Rectal smooth muscle tissue (tissue), 1 donor: ENCODE data around the gene ARL15.
"Not testable (repeated sequence)": the region's sequence is repeated elsewhere in the genome, so short reads cannot be mapped to it uniquely, and the experiment has no call there.

Experiments used
- H3K27ac ChIP-seq: one replicate; pipeline ENCODE4 v1.7.0; 2013; ENCODE audit warnings: low read depth, low read length, inconsistent platforms
- H3K27me3 ChIP-seq: one replicate; pipeline ENCODE4 v1.7.0; 2013; ENCODE audit warnings: low read length; ENCODE audit not compliant: control insufficient read depth, insufficient read depth
- H3K36me3 ChIP-seq: one replicate; pipeline ENCODE4 v1.7.0; 2013; ENCODE audit warnings: low read length; ENCODE audit not compliant: control insufficient read depth, insufficient read depth
- H3K4me1 ChIP-seq: one replicate; pipeline ENCODE4 v1.7.0; 2013; ENCODE audit warnings: low read length; ENCODE audit not compliant: control insufficient read depth, insufficient read depth
- H3K4me3 ChIP-seq: one replicate; pipeline ENCODE4 v1.7.0; 2013; ENCODE audit warnings: low read length
- H3K9ac ChIP-seq: one replicate; pipeline ENCODE4 v1.7.0; 2013; ENCODE audit warnings: low read length

ARL15 gene

GRCh38 chr5:53879708-53880323, 430.6 kb downstream of the ARL15 start:
- H3K27me3 ChIP-seq, result no peaks in the 10 kb centered on the region
- H3K4me1 ChIP-seq, result no peaks in the 10 kb centered on the region
- no peaks in the 10 kb centered on the region for H3K36me3 ChIP-seq
- H3K27ac ChIP-seq, result no peak overlapping the region
- H3K4me3 ChIP-seq, result no peak overlapping the region
- H3K9ac ChIP-seq, result no peak overlapping the region

GRCh38 chr5:53878015-53878414, 432.4 kb downstream of the ARL15 start:
- Histone ChIP-seq H3K4me1 (no peaks in the 10 kb centered on the region), H3K36me3 (no peaks in the 10 kb centered on the region), H3K27ac (no peak overlapping the region), H3K9ac (no peak overlapping the region), H3K4me3 (no peak overlapping the region), H3K27me3 (no peaks in the 10 kb centered on the region)

GRCh38 chr5:53877243-53877642, 433.1 kb downstream of the ARL15 start:
- Histone ChIP-seq H3K27me3 (no peaks in the 10 kb centered on the region), H3K4me3 (no peak overlapping the region), H3K4me1 (no peaks in the 10 kb centered on the region), H3K9ac (no peak overlapping the region), H3K27ac (no peak overlapping the region), H3K36me3 (no peaks in the 10 kb centered on the region)

- no peak overlapping the region for H3K27ac ChIP-seq
- H3K4me1 ChIP-seq, result no peaks in the 10 kb centered on the region
- H3K9ac ChIP-seq, result no peak overlapping the region
- H3K27me3 ChIP-seq, result no peaks in the 10 kb centered on the region
- H3K4me3 ChIP-seq, result no peak overlapping the region
- H3K36me3 ChIP-seq, result no peaks in the 10 kb centered on the region
Observed at GRCh38 chr5:53874409-53874808, 436.0 kb downstream of the ARL15 start.

- Histone ChIP-seq H3K9ac (no peak overlapping the region), H3K4me3 (no peak overlapping the region), H3K4me1 (no peaks in the 10 kb centered on the region), H3K36me3 (no peaks in the 10 kb centered on the region), H3K27me3 (no peaks in the 10 kb centered on the region), H3K27ac (no peak overlapping the region)
Observed at GRCh38 chr5:53873235-53873634, 437.1 kb downstream of the ARL15 start.

- Histone ChIP-seq H3K4me1 (no peaks in the 10 kb centered on the region), H3K4me3 (no peak overlapping the region), H3K9ac (no peak overlapping the region), H3K27ac (no peak overlapping the region), H3K27me3 (no peaks in the 10 kb centered on the region), H3K36me3 (no peaks in the 10 kb centered on the region)
Observed at GRCh38 chr5:53871775-53872174, 438.6 kb downstream of the ARL15 start.

GRCh38 chr5:53871050-53871449, 439.3 kb downstream of the ARL15 start:
- Histone ChIP-seq H3K9ac (no peak overlapping the region), H3K4me3 (no peak overlapping the region), H3K27me3 (no peaks in the 10 kb centered on the region), H3K36me3 (no peaks in the 10 kb centered on the region), H3K27ac (no peak overlapping the region), H3K4me1 (no peaks in the 10 kb centered on the region)

GRCh38 chr5:53858700-53859456, 451.5 kb downstream of the ARL15 start:
- Histone ChIP-seq H3K4me1 (no peaks in the 10 kb centered on the region), H3K27me3 (no peaks in the 10 kb centered on the region), H3K9ac (no peak overlapping the region), H3K4me3 (no peak overlapping the region), H3K36me3 (no peaks in the 10 kb centered on the region), H3K27ac (no peak overlapping the region)

- Histone ChIP-seq H3K4me3 (no peak overlapping the region), H3K4me1 (no peaks in the 10 kb centered on the region), H3K27me3 (no peaks in the 10 kb centered on the region), H3K9ac (no peak overlapping the region), H3K27ac (no peak overlapping the region), H3K36me3 (no peaks in the 10 kb centered on the region)
Observed at GRCh38 chr5:53856506-53856905, 453.9 kb downstream of the ARL15 start.

- not testable (repeated sequence) for H3K9ac ChIP-seq, H3K27me3 ChIP-seq, H3K4me3 ChIP-seq, H3K4me1 ChIP-seq, H3K27ac ChIP-seq, H3K36me3 ChIP-seq
Observed at GRCh38 chr5:53836851-53837430, 473.4 kb downstream of the ARL15 start.

- H3K36me3 ChIP-seq, result no peaks in the 10 kb centered on the region
- H3K9ac ChIP-seq, result no peak overlapping the region
Observed at GRCh38 chr5:53834500-53834899, 475.9 kb downstream of the ARL15 start.

More at GRCh38 chr5:53834500-53834899, 475.9 kb downstream of the ARL15 start:
- Histone ChIP-seq H3K4me1 (no peaks in the 10 kb centered on the region), H3K27ac (no peak overlapping the region), H3K27me3 (no peaks in the 10 kb centered on the region), H3K4me3 (no peak overlapping the region)
